ENCODE measurements around the gene SPTBN1. TPM values are rescaled to one million over a fixed set of nuclear protein-coding genes. Genes with fewer than 3 reads are reported as not detected.

The SPTBN1 gene
- total RNA-seq, 6 experiments from 2014 or later = 128 to 169 (median 159) TPM

- no peak for TF ChIP-seq CTCF (IDR thresholded peaks at IDR 0.05)
- Mint-ChIP-seq H3K36me3 (ENCODE audit: low read depth) (peaks cover 23% of the 10 kb centered on the region), H3K4me1 (ENCODE audit: low read depth) (peaks cover 5% of the 10 kb centered on the region; the same call in 1 of the 2 replicates), H3K27me3 (ENCODE audit: insufficient read depth) (peaks cover 2% of the 10 kb centered on the region; the same call in 1 of the 2 replicates), H3K4me3 (no peak overlapping the region), H3K9me3 (no peaks in the 10 kb centered on the region), H3K27ac (no peak overlapping the region)
- no peak for DNase-seq
These were observed 84.1 kb downstream of the SPTBN1 start for GRCh38 chr2:54540194-54540593.

- H3K27me3 Mint-ChIP-seq (ENCODE audit: insufficient read depth) = peaks cover 2% of the 10 kb centered on the region; the same call in 1 of the 2 replicates
- TF ChIP-seq CTCF (IDR thresholded peaks at IDR 0.05) = no peak
- H3K36me3 Mint-ChIP-seq (ENCODE audit: low read depth) = peaks cover 17% of the 10 kb centered on the region
- H3K4me3 Mint-ChIP-seq = no peak overlapping the region
- DNase-seq = no peak
- no peak overlapping the region for H3K27ac Mint-ChIP-seq
- H3K9me3 Mint-ChIP-seq = no peaks in the 10 kb centered on the region
- peaks cover 22% of the 10 kb centered on the region for H3K4me1 Mint-ChIP-seq (ENCODE audit: low read depth)
These were observed 85.9 kb downstream of the SPTBN1 start for GRCh38 chr2:54541995-54542394.

GRCh38 chr2:54543733-54544396 is 87.7 kb downstream of the SPTBN1 start:
- no peak for TF ChIP-seq CTCF (IDR thresholded peaks at IDR 0.05)
- Mint-ChIP-seq H3K4me3 (no peak overlapping the region), H3K9me3 (no peaks in the 10 kb centered on the region), H3K27ac (no peak overlapping the region), H3K36me3 (ENCODE audit: low read depth) (peaks cover 9% of the 10 kb centered on the region), H3K27me3 (ENCODE audit: insufficient read depth) (peaks cover 4% of the 10 kb centered on the region), H3K4me1 (ENCODE audit: low read depth) (peaks cover 25% of the 10 kb centered on the region)
- no peak for DNase-seq

GRCh38 chr2:54545702-54546450 is 89.7 kb downstream of the SPTBN1 start:
- Mint-ChIP-seq H3K9me3 (no peaks in the 10 kb centered on the region), H3K4me1 (ENCODE audit: low read depth) (peaks cover 25% of the 10 kb centered on the region), H3K4me3 (no peak overlapping the region), H3K27ac (peak overlapping the region; percentile 64), H3K36me3 (ENCODE audit: low read depth) (peaks cover 13% of the 10 kb centered on the region), H3K27me3 (ENCODE audit: insufficient read depth) (peaks cover 3% of the 10 kb centered on the region)
- no peak for TF ChIP-seq CTCF (IDR thresholded peaks at IDR 0.05)
- peak; percentile 23 for DNase-seq

GRCh38 chr2:54546518-54546917 is 90.4 kb downstream of the SPTBN1 start:
- H3K9me3 Mint-ChIP-seq = no peaks in the 10 kb centered on the region
- no peak overlapping the region for H3K27ac Mint-ChIP-seq
- no peak for DNase-seq
- H3K36me3 Mint-ChIP-seq (ENCODE audit: low read depth) = peaks cover 13% of the 10 kb centered on the region
- peaks cover 25% of the 10 kb centered on the region for H3K4me1 Mint-ChIP-seq (ENCODE audit: low read depth)
- peaks cover 3% of the 10 kb centered on the region for H3K27me3 Mint-ChIP-seq (ENCODE audit: insufficient read depth)
- no peak overlapping the region for H3K4me3 Mint-ChIP-seq
- TF ChIP-seq CTCF (IDR thresholded peaks at IDR 0.05) = no peak
